Right lobe of liver (tissue), 4 donors: ENCODE measurements around the gene GNG12.

Experiments used
- POLR2A ChIP-seq: fragments of 450-650 bp; IDR thresholded peaks from one replicate; pipeline ENCODE4 v1.6.1; 2017; ENCODE audit warnings: antibody characterized with exemption, mild to moderate bottlenecking
- TF ChIP-seq, protein P1 (sequence below), 4 donors: fragments of 200-600 bp in 3 of 4; fragments of 450-650 bp in 1 of 4; IDR thresholded peaks; one replicate each; pipeline versions ENCODE4 v1.5.1 to v1.8.0; 2016 to 2022; ENCODE audit warnings: antibody characterized with exemption in 4 of 4, mild to moderate bottlenecking in 2 of 4
- donor health status: DM: no; HTN: no; CAD: no.
- donor health status: DM: no; HTN: no; CAD: no.
- donor health status: DM: no; HTN: yes; CAD: no.

DNA sequence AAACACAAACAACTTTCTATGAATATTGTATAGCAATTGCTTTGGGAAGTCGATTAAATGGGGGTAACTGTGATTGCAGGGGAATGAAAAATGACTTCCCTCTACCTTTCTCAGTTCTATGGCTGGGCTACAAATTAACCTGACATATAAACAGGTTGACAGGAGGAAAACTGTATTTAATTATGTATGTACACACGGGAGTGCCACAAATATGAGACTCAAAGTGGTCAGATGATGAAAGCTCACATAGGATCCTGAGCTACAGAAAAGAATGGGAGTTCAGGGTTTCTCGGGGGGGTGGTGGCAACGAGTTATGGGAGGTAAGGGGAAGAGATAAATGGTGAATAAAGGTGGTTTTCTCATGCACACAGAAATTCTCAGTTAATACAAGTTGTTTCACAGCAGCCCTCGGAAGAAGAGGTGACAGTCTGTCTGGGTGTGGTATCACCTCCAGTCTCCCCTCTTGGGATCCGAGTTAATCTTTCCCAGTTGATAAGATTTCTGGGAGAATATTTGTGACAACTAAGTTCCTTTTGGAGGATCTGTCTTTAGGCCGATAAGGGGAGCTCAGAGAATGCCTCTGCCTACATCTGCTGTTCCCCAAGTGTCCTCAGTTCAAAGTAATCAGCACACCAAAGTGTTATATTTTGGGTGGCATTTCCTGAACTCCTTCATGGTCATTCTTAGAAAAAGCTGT, 122.0 kb downstream of the GNG12 start:
- TF ChIP-seq, protein P1, sequence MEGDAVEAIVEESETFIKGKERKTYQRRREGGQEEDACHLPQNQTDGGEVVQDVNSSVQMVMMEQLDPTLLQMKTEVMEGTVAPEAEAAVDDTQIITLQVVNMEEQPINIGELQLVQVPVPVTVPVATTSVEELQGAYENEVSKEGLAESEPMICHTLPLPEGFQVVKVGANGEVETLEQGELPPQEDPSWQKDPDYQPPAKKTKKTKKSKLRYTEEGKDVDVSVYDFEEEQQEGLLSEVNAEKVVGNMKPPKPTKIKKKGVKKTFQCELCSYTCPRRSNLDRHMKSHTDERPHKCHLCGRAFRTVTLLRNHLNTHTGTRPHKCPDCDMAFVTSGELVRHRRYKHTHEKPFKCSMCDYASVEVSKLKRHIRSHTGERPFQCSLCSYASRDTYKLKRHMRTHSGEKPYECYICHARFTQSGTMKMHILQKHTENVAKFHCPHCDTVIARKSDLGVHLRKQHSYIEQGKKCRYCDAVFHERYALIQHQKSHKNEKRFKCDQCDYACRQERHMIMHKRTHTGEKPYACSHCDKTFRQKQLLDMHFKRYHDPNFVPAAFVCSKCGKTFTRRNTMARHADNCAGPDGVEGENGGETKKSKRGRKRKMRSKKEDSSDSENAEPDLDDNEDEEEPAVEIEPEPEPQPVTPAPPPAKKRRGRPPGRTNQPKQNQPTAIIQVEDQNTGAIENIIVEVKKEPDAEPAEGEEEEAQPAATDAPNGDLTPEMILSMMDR (IDR thresholded peaks at IDR 0.05) = no peak
- TF ChIP-seq POLR2A = no peak
